Neural cell (in vitro differentiated cells): ENCODE data around the gene STUM. TPM values are rescaled to one million over a fixed set of nuclear protein-coding genes. Genes with fewer than 3 reads are reported as not detected.

ENCODE experiments used
- H2AFZ ChIP-seq: fragments of 200-600, 300-800 bp; sonication (generic), shearing (Covaris generic); 2 replicates; pipeline ENCODE4 v1.6.0; 2014; ENCODE audit warnings: low read depth, mild to moderate bottlenecking, antibody characterized with exemption, low read length, moderate library complexity
- H3F3A ChIP-seq: fragments of 200-600 bp; shearing (Covaris generic); 2 replicates; pipeline ENCODE4 v1.6.1; 2016; ENCODE audit warnings: mild to moderate bottlenecking, moderate library complexity, mixed read lengths, antibody characterized with exemption, low read length; ENCODE audit not compliant: insufficient read depth, poor library complexity, severe bottlenecking
- H3K27ac ChIP-seq: fragments of 200-600, 300-800 bp; sonication (generic), shearing (Covaris generic); 2 replicates; pipeline ENCODE4 v1.5.1; 2014; ENCODE audit warnings: mild to moderate bottlenecking, low read length, moderate library complexity
- H3K27me3 ChIP-seq: fragments of 300-800, 200-600 bp; sonication (generic), shearing (Covaris generic); 2 replicates; pipeline ENCODE4 v1.6.0; 2014; ENCODE audit warnings: mild to moderate bottlenecking, low read depth, low read length, moderate library complexity; ENCODE audit not compliant: insufficient read depth
- H3K36me3 ChIP-seq: fragments of 300-800, 200-600 bp; sonication (generic), shearing (Covaris generic); 2 replicates; pipeline ENCODE4 v1.5.1; 2014; ENCODE audit warnings: mild to moderate bottlenecking, antibody characterized with exemption, low read length, moderate library complexity; ENCODE audit not compliant: insufficient read depth
- H3K4me2 ChIP-seq: fragments of 300-800, 200-600 bp; sonication (generic), shearing (Covaris generic); 2 replicates; pipeline ENCODE4 v1.6.0; 2014; ENCODE audit warnings: mild to moderate bottlenecking, low read length
- H3K4me3 ChIP-seq: fragments of 300-800, 200-600 bp; sonication (generic), shearing (Covaris generic); 2 replicates; pipeline ENCODE4 v1.5.1; 2014; ENCODE audit warnings: mild to moderate bottlenecking, low read length, moderate library complexity
- H3K79me2 ChIP-seq: fragments of 200-600 bp; shearing (Covaris generic); replicated peaks from 2 replicates; pipeline ENCODE4 v1.6.0; 2014; ENCODE audit warnings: mild to moderate bottlenecking, low read length, moderate library complexity; ENCODE audit not compliant: insufficient read depth
- H3K9ac ChIP-seq: fragments of 300-800, 200-600 bp; sonication (generic), shearing (Covaris generic); 2 replicates; pipeline ENCODE4 v1.6.1; 2016; ENCODE audit warnings: mild to moderate bottlenecking, low read length, mixed read lengths
- H3K9me2 ChIP-seq: fragments of 200-600 bp; shearing (Covaris generic); 2 replicates; pipeline ENCODE4 v1.6.1; 2016; ENCODE audit warnings: mild to moderate bottlenecking, low read length, mixed read lengths; ENCODE audit not compliant: insufficient read depth
- H3K9me3 ChIP-seq: fragments of 200-600, 300-800 bp; sonication (generic), shearing (Covaris generic); 2 replicates; pipeline ENCODE4 v1.6.1; 2016; ENCODE audit warnings: mild to moderate bottlenecking, mixed run types, low read length, moderate library complexity, mixed read lengths
- H4K20me1 ChIP-seq: fragments of 200-600 bp; shearing (Covaris generic); 2 replicates; pipeline ENCODE4 v1.6.1; 2016; ENCODE audit warnings: mild to moderate bottlenecking, mixed run types; ENCODE audit not compliant: insufficient read depth
- CTCF ChIP-seq: fragments of 450-650 bp; IDR thresholded peaks from 2 replicates; pipeline ENCODE4 v1.5.1; 2014; ENCODE audit warnings: antibody characterized with exemption, mild to moderate bottlenecking, moderate library complexity; ENCODE audit not compliant: poor library complexity, severe bottlenecking
- EP300 ChIP-seq: fragments of 450-650 bp; conservative IDR thresholded peaks from 2 replicates; pipeline ENCODE4 v1.6.1; 2014; ENCODE audit warnings: antibody characterized with exemption, mild to moderate bottlenecking, moderate library complexity; ENCODE audit not compliant: poor library complexity, severe bottlenecking
- EZH2 ChIP-seq: fragments of 200-600, 300-800 bp; shearing (Covaris generic), sonication (generic); IDR thresholded peaks from 2 replicates; pipeline ENCODE4 v1.6.1; 2014; ENCODE audit warnings: antibody characterized with exemption, low read length, borderline replicate concordance, mild to moderate bottlenecking; ENCODE audit not compliant: insufficient read depth, poor library complexity, severe bottlenecking
- MXI1 ChIP-seq: fragments of 450-650 bp; conservative IDR thresholded peaks from 2 replicates; pipeline ENCODE4 v1.6.1; 2014; ENCODE audit warnings: antibody characterized with exemption, mild to moderate bottlenecking; ENCODE audit not compliant: poor library complexity, severe bottlenecking
- POLR2AphosphoS5 ChIP-seq: IDR thresholded peaks from 2 replicates; pipeline ENCODE4 v1.6.1; 2012
- RAD21 ChIP-seq: fragments of 450-650 bp; conservative IDR thresholded peaks from 2 replicates; pipeline ENCODE4 v1.6.1; 2014; ENCODE audit warnings: antibody characterized with exemption, mild to moderate bottlenecking, moderate library complexity
- REST ChIP-seq: IDR thresholded peaks from 2 replicates; pipeline ENCODE4 v1.6.1; 2012; ENCODE audit warnings: borderline replicate concordance
- SMC3 ChIP-seq: fragments of 450-650 bp; conservative IDR thresholded peaks from 2 replicates; pipeline ENCODE4 v1.6.1; 2014; ENCODE audit warnings: antibody characterized with exemption, mild to moderate bottlenecking, moderate library complexity; ENCODE audit not compliant: poor library complexity
- TAF1 ChIP-seq: IDR thresholded peaks from 2 replicates; pipeline ENCODE4 v1.6.1; 2012; ENCODE audit warnings: low read depth
- polyA plus RNA-seq: library from polyadenylated mRNA; depleted of rRNA; stranded (reverse); fragments of >200 nt; gene quantifications from 2 replicates; pipeline ENCODE4 v1.2.3, GENCODE V29; 2014

Gene STUM
- polyA plus RNA-seq, 1 donor from 2014 or later: 0.52 TPM

DNA sequence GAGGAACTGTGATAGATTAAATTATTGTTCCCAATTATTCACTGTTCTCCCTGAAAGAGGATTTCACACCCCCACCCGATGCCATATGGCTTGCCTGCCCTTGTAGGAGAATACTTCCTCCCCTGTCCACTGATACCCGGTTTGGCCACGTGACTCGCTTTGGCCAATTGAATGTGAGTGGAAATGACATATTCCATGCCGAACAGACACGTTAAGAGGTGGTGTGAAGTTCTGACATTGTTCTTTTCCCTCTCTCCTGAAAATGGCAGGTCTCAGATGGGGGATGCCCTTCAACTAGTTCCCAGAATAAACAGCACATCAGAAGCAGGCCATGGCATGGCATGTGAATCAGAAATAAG, 5.3 kb downstream of the STUM start:
- TF ChIP-seq REST: no peak
- TF ChIP-seq CTCF: no peak
- no peak for TF ChIP-seq SMC3
- TF ChIP-seq EZH2: no peak
- TF ChIP-seq TAF1: no peak
- TF ChIP-seq POLR2AphosphoS5: no peak
- TF ChIP-seq RAD21: no peak
- no peak for TF ChIP-seq EP300
- TF ChIP-seq MXI1: no peak
- Histone ChIP-seq H4K20me1 (no peaks in the 10 kb centered on the region), H3K36me3 (no peaks in the 10 kb centered on the region), H3K27ac (no peak overlapping the region), H3K27me3 (peaks cover 41% of the 10 kb centered on the region), H3K4me2 (no peak overlapping the region), H3K9me3 (no peaks in the 10 kb centered on the region), H3F3A (no peaks in the 10 kb centered on the region), H3K79me2 (no peaks in the 10 kb centered on the region), H3K9ac (no peak overlapping the region), H3K9me2 (no peaks in the 10 kb centered on the region), H2AFZ (no peak overlapping the region), H3K4me3 (no peak overlapping the region)

- Histone ChIP-seq H3K27ac (no peak overlapping the region), H4K20me1 (no peaks in the 10 kb centered on the region), H3K36me3 (no peaks in the 10 kb centered on the region), H3K4me2 (no peak overlapping the region), H3K9me3 (no peaks in the 10 kb centered on the region), H3F3A (no peaks in the 10 kb centered on the region), H3K79me2 (no peaks in the 10 kb centered on the region), H3K9me2 (no peaks in the 10 kb centered on the region), H3K27me3 (peaks cover 29% of the 10 kb centered on the region), H3K4me3 (no peak overlapping the region), H3K9ac (no peak overlapping the region), H2AFZ (no peak overlapping the region)
- no peak for TF ChIP-seq EP300
- no peak for TF ChIP-seq POLR2AphosphoS5
- TF ChIP-seq MXI1: no peak
- TF ChIP-seq SMC3: no peak
- no peak for TF ChIP-seq RAD21
- no peak for TF ChIP-seq EZH2
- no peak for TF ChIP-seq TAF1
- TF ChIP-seq REST: no peak
- no peak for TF ChIP-seq CTCF
Observed at GRCh38 chr1:226555092-226555491, 6.5 kb downstream of the STUM start.
